ENCODE data around the gene CHAD.

The CHAD gene

GRCh38 chr17:50461550-50462132, 7.0 kb downstream of the CHAD start:
- Histone ChIP-seq H3K9ac (ENCODE audit: low read length) (no peak overlapping the region), H2BK120ac (ENCODE audit: low read depth, low read length) (no peak overlapping the region), H4K5ac (ENCODE audit: low read length) (no peak overlapping the region), H3K4me2 (ENCODE audit: low read length) (no peak overlapping the region), H3K27ac (ENCODE audit: low read depth, low read length) (no peak overlapping the region), H3K4me3 (ENCODE audit: low read length) (no peak overlapping the region), H4K8ac (ENCODE audit: low read depth, low read length) (no peak overlapping the region), H2BK5ac (ENCODE audit: low read length) (no peak overlapping the region), H2BK15ac (replicated peaks; ENCODE audit: low read depth) (no peak overlapping the region), H2AK5ac (ENCODE audit: low read length) (no peak overlapping the region), H3K23ac (ENCODE audit: low read length) (no peak overlapping the region), H3K36me3 (ENCODE audit: control insufficient read depth, insufficient read depth, low read length) (no peaks in the 10 kb centered on the region), H3K79me1 (ENCODE audit: low read length) (no peaks in the 10 kb centered on the region), H3K18ac (ENCODE audit: low read length) (no peak overlapping the region), H3K27me3 (ENCODE audit: insufficient read depth, low read length, poor library complexity) (no peaks in the 10 kb centered on the region), H3K79me2 (ENCODE audit: control insufficient read depth, insufficient read depth, low read length) (no peaks in the 10 kb centered on the region), H3K4me1 (ENCODE audit: control insufficient read depth, low read depth, low read length) (no peaks in the 10 kb centered on the region), H3K56ac (ENCODE audit: low read length) (no peak overlapping the region), H3K4ac (ENCODE audit: low read depth, low read length) (no peak overlapping the region)
- no peak for DNase-seq
- no CpG with 5 or more reads among the region's 14 CpGs for WGBS (ENCODE audit: extremely low coverage, insufficient coverage, low lambda C conversion rate)

DNA sequence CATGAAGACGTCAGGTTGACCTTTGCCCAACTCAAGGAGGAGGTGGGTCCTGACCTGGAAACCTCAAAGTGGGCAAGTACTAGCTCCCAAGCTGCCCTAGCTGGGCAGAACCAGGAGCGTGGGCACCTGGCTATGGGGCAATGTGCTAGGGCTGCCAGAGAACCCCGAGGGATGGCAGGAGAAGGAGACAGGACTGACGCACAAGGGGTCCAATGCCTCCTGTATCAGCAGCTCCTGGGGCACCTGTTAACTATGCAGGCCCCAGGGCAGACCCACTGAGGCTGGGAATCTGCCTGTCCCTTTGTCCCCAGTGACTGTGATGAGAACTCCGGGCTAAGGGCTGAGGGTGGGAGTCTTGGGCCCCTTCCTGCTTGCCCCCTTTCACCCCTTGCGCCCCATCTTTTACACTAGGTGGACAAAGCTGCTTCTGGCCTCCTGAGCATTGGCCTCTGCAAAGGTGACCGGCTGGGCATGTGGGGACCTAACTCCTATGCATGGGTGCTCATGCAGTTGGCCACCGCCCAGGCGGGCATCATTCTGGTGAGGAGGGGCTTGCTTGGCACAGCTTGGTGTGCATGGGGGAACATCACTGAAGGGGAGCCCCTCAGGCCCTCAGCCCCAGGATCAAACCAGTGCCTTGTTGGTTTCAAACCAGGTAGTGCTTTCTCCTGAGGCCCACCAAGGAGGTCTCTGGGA, 7.7 kb downstream of the CHAD start:
- DNase-seq: no peak
- Histone ChIP-seq H2BK5ac (ENCODE audit: low read length) (no peak overlapping the region), H4K5ac (ENCODE audit: low read length) (no peak overlapping the region), H3K79me1 (ENCODE audit: low read length) (no peaks in the 10 kb centered on the region), H2BK15ac (replicated peaks; ENCODE audit: low read depth) (no peak overlapping the region), H3K18ac (ENCODE audit: low read length) (no peak overlapping the region), H3K56ac (ENCODE audit: low read length) (no peak overlapping the region), H2AK5ac (ENCODE audit: low read length) (no peak overlapping the region), H3K9ac (ENCODE audit: low read length) (no peak overlapping the region), H3K4me1 (ENCODE audit: control insufficient read depth, low read depth, low read length) (no peaks in the 10 kb centered on the region), H3K4me3 (ENCODE audit: low read length) (no peak overlapping the region), H3K4me2 (ENCODE audit: low read length) (no peak overlapping the region), H3K36me3 (ENCODE audit: control insufficient read depth, insufficient read depth, low read length) (no peaks in the 10 kb centered on the region), H4K8ac (ENCODE audit: low read depth, low read length) (no peak overlapping the region), H2BK120ac (ENCODE audit: low read depth, low read length) (no peak overlapping the region), H3K27ac (ENCODE audit: low read depth, low read length) (no peak overlapping the region), H3K79me2 (ENCODE audit: control insufficient read depth, insufficient read depth, low read length) (no peaks in the 10 kb centered on the region), H3K23ac (ENCODE audit: low read length) (no peak overlapping the region), H3K4ac (ENCODE audit: low read depth, low read length) (no peak overlapping the region), H3K27me3 (ENCODE audit: insufficient read depth, low read length, poor library complexity) (no peaks in the 10 kb centered on the region)
- no CpG with 5 or more reads among the region's 9 CpGs for WGBS (ENCODE audit: extremely low coverage, insufficient coverage, low lambda C conversion rate)

DNA sequence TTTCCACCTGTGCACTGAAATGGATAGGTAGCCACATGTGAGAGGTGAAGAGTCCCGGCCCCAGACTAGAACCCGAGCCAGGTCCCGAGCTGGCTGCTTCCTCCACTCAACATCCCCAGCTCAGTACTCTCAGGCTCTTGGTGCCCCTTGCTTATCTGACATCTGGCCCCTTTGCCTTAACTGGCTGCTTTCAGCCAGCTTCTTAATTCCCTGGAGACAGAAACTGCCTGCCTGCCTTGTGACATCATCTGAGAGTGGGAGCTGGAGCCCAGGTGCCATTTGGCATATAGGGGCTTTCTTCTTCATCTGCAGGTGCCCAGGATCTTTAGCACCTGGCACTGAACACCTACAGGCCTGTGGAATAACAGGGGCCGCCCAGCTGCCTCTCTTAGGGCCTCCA, 8.9 kb downstream of the CHAD start:
- H3K23ac ChIP-seq (ENCODE audit: low read length): no peak overlapping the region
- no peak overlapping the region for H4K5ac ChIP-seq (ENCODE audit: low read length)
- no peak overlapping the region for H2BK120ac ChIP-seq (ENCODE audit: low read depth, low read length)
- H3K4me2 ChIP-seq (ENCODE audit: low read length): no peak overlapping the region
- no peaks in the 10 kb centered on the region for H3K27me3 ChIP-seq (ENCODE audit: insufficient read depth, low read length, poor library complexity)
- H2BK5ac ChIP-seq (ENCODE audit: low read length): no peak overlapping the region
- no peak overlapping the region for H3K4me3 ChIP-seq (ENCODE audit: low read length)
- H3K27ac ChIP-seq (ENCODE audit: low read depth, low read length): no peak overlapping the region
- no peaks in the 10 kb centered on the region for H3K4me1 ChIP-seq (ENCODE audit: control insufficient read depth, low read depth, low read length)
- H3K36me3 ChIP-seq (ENCODE audit: control insufficient read depth, insufficient read depth, low read length): no peaks in the 10 kb centered on the region
- DNase-seq: no peak
- H3K56ac ChIP-seq (ENCODE audit: low read length): no peak overlapping the region
- H2BK15ac ChIP-seq (replicated peaks; ENCODE audit: low read depth): no peak overlapping the region
- H4K8ac ChIP-seq (ENCODE audit: low read depth, low read length): no peak overlapping the region
- WGBS (ENCODE audit: extremely low coverage, insufficient coverage, low lambda C conversion rate): no CpG with 5 or more reads among the region's 4 CpGs
- no peaks in the 10 kb centered on the region for H3K79me2 ChIP-seq (ENCODE audit: control insufficient read depth, insufficient read depth, low read length)
- H3K4ac ChIP-seq (ENCODE audit: low read depth, low read length): no peak overlapping the region
- no peak overlapping the region for H3K18ac ChIP-seq (ENCODE audit: low read length)
- H3K9ac ChIP-seq (ENCODE audit: low read length): no peak overlapping the region
- H3K79me1 ChIP-seq (ENCODE audit: low read length): no peaks in the 10 kb centered on the region
- no peak overlapping the region for H2AK5ac ChIP-seq (ENCODE audit: low read length)

DNA sequence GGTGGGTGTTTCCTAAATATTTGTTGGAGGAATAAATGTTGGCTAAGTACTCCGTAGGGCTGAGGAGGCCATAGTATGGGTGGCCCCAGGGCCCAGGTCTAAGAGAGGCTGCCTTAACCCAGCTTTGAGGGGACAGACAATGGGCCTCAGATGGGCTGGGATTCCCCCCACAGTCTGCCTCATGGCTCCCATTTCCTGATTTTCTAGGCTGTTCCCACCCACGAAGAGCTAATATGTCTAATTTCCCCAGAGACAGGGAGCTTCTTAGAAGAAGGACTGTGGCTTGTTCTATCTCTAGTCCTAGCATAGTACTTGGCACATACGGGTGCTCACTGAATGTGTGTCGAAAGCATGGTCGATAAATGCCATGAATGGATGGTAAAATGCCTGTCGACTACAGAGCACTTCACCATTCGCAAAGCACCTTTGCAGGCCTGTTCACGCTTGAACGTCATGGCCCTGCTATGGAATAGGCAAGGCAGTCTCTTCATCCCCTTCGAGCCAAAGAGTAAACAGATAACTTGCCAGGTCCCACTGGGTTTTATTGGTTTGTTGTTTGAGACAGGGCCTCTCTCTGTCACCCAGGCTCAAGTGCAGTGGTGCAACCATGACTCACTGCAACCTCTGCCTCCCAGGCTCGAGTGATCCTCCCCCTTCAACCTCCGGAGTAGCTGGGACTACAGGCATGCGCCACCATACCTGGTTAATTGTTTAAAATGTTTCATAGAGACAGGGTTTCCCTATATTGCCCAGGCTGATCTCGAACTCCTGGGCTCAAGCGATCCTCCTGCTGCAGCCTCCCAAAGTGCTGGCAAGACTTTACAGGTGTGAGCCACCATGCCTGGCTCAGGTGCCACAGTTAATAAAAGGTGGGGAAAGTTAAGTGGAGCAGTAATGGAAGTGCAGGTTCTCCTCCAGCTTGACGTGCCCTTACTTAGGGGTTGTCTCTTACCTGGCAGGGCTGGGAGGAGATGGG, 9.7 kb downstream of the CHAD start:
- Histone ChIP-seq H3K9ac (ENCODE audit: low read length) (no peak overlapping the region), H2BK15ac (replicated peaks; ENCODE audit: low read depth) (no peak overlapping the region), H3K56ac (ENCODE audit: low read length) (no peak overlapping the region), H2BK5ac (ENCODE audit: low read length) (no peak overlapping the region), H3K36me3 (ENCODE audit: control insufficient read depth, insufficient read depth, low read length) (no peaks in the 10 kb centered on the region), H4K8ac (ENCODE audit: low read depth, low read length) (no peak overlapping the region), H3K18ac (ENCODE audit: low read length) (no peak overlapping the region), H3K79me1 (ENCODE audit: low read length) (no peaks in the 10 kb centered on the region), H3K4ac (ENCODE audit: low read depth, low read length) (no peak overlapping the region), H3K23ac (ENCODE audit: low read length) (no peak overlapping the region), H3K27ac (ENCODE audit: low read depth, low read length) (no peak overlapping the region), H3K4me1 (ENCODE audit: control insufficient read depth, low read depth, low read length) (no peaks in the 10 kb centered on the region), H3K4me3 (ENCODE audit: low read length) (no peak overlapping the region), H2AK5ac (ENCODE audit: low read length) (no peak overlapping the region), H3K27me3 (ENCODE audit: insufficient read depth, low read length, poor library complexity) (no peaks in the 10 kb centered on the region), H2BK120ac (ENCODE audit: low read depth, low read length) (no peak overlapping the region), H4K5ac (ENCODE audit: low read length) (no peak overlapping the region), H3K79me2 (ENCODE audit: control insufficient read depth, insufficient read depth, low read length) (no peaks in the 10 kb centered on the region), H3K4me2 (ENCODE audit: low read length) (no peak overlapping the region)
- WGBS (ENCODE audit: extremely low coverage, insufficient coverage, low lambda C conversion rate): no CpG with 5 or more reads among the region's 16 CpGs
- DNase-seq: no peak

DNA sequence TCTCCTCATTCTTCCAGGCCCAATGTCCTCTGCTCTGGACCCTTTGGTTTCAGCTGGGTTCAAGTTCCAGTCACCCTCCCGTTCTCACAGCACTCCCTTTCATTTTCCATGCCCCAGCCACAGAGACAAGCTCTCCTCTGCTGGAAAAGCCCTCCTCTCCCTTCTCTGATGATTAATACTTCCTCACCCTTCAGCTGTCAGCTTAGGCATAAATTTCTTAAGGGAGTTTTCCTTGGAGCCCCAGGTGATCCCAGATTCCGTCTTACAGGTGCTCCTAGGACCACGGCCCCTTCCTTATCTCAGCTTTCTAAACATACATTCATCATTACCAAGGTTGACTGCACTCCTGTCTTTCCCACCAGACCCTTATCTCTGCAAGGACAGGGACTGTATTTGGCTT, 10.4 kb downstream of the CHAD start:
- Histone ChIP-seq H3K36me3 (ENCODE audit: control insufficient read depth, insufficient read depth, low read length) (no peaks in the 10 kb centered on the region), H4K5ac (ENCODE audit: low read length) (no peak overlapping the region), H3K4me2 (ENCODE audit: low read length) (no peak overlapping the region), H3K18ac (ENCODE audit: low read length) (no peak overlapping the region), H2BK120ac (ENCODE audit: low read depth, low read length) (no peak overlapping the region), H3K56ac (ENCODE audit: low read length) (no peak overlapping the region), H3K4me3 (ENCODE audit: low read length) (no peak overlapping the region), H3K27me3 (ENCODE audit: insufficient read depth, low read length, poor library complexity) (no peaks in the 10 kb centered on the region), H2BK15ac (replicated peaks; ENCODE audit: low read depth) (no peak overlapping the region), H2BK5ac (ENCODE audit: low read length) (no peak overlapping the region), H3K79me1 (ENCODE audit: low read length) (no peaks in the 10 kb centered on the region), H3K79me2 (ENCODE audit: control insufficient read depth, insufficient read depth, low read length) (no peaks in the 10 kb centered on the region), H4K8ac (ENCODE audit: low read depth, low read length) (no peak overlapping the region), H2AK5ac (ENCODE audit: low read length) (no peak overlapping the region), H3K4me1 (ENCODE audit: control insufficient read depth, low read depth, low read length) (no peaks in the 10 kb centered on the region), H3K27ac (ENCODE audit: low read depth, low read length) (no peak overlapping the region), H3K4ac (ENCODE audit: low read depth, low read length) (no peak overlapping the region), H3K23ac (ENCODE audit: low read length) (no peak overlapping the region), H3K9ac (ENCODE audit: low read length) (no peak overlapping the region)
- no peak for DNase-seq
- no CpG with 5 or more reads among the region's 3 CpGs for WGBS (ENCODE audit: extremely low coverage, insufficient coverage, low lambda C conversion rate)

Data from mesendoderm (in vitro differentiated cells).